ENCODE results near the gene DNAH14. TPM values are rescaled to one million over a fixed set of nuclear protein-coding genes. Genes with fewer than 3 reads are reported as not detected.

DNAH14 gene
- total and polyA plus RNA-seq, 9 of the 15 experiments (the other 6 are each of a cell fraction or from before 2014, with no cell fraction given): 58.4 to 142 (median 98.4) TPM

DNA sequence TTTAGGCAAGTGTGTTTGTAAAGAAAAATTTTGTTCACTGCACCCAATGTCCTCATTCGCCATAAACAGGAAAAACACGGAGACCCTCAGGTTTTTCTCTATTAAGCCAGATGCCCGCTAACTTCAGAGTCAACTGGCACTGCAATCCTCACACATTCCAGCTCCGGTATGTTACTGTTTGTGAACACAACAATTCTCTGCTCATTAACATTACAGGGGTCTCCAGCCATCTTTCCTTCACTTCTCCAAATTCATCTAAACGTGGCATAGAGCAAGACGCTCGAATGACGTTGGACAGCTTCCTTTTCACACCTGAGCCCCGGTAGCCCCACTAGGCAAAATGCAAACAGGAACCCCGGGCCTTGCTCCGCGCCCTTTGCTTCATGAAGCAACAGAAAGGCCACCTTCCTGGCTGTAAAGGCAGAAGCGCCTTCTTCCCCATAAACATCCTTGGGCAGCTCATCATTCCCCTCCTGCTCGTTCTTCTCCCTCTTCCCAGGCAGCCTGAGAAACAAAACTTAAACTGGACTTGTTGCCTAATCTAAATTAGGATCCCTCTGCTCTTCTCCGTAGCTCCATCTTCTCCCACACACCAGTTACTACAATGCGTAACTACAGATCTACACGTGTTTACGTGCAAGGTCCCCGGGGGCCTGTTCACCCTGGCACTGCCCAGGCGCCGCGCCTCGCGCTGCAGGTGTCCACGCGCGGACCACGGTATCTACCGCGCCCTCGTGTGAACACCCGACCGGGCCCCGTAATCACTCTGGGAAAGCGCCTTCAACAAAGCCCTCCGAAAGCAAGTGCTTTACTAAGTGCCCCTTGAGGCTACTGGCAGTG lies 497.1 kb downstream of the DNAH14 start (continued):
- TF ChIP-seq SIN3A (IDR thresholded peaks at IDR 0.05; ENCODE audit: borderline replicate concordance in 2 of 2, control insufficient read depth in 1 of 2, low read depth in 2 of 2, low read length in 2 of 2): peak; percentile 15 to 74; a peak in 1 of 4 replicates
- TF ChIP-seq BHLHE40 (IDR thresholded peaks at IDR 0.05; ENCODE audit: low read length): 0 out of 2 replicates have a peak, but pooled peaks have one; percentile 4
- TF ChIP-seq XRCC4 (IDR thresholded peaks at IDR 0.05; ENCODE audit: extremely low read depth, insufficient read depth, insufficient read length): no peak
- TF ChIP-seq GTF2A2 (tag; IDR thresholded peaks at IDR 0.05): no peak
- TF ChIP-seq EP400 (IDR thresholded peaks at IDR 0.05): peak; percentile 62; the same call in 1 of the 2 replicates
- 0 out of 2 replicates have a peak, but pooled peaks have one; percentile 2 for TF ChIP-seq USF1 (CRISPR knock-in tag; IDR thresholded peaks at IDR 0.05)
- TF ChIP-seq CC2D1A (IDR thresholded peaks at IDR 0.05): no peak
- peak; percentile 27 for TF ChIP-seq CXXC5 (CRISPR knock-in tag; IDR thresholded peaks at IDR 0.05)
- peak; percentile 68 to 79 for TF ChIP-seq E2F6 (IDR thresholded peaks at IDR 0.05; ENCODE audit: borderline replicate concordance in 1 of 2, extremely low read depth in 1 of 2, insufficient read depth in 1 of 2, insufficient read length in 1 of 2, low read depth in 1 of 2, low read length in 1 of 2, poor library complexity in 1 of 2, severe bottlenecking in 1 of 2)
- peak in 1 of 2 experiments; percentile 37; a peak in 1 of 4 replicates for TF ChIP-seq HDAC1 (IDR thresholded peaks at IDR 0.05)
- peak; percentile 25 for TF ChIP-seq CHD1 (IDR thresholded peaks at IDR 0.05; ENCODE audit: low read length)
- TF ChIP-seq KDM5B (IDR thresholded peaks at IDR 0.05; ENCODE audit: insufficient replicate concordance, low read depth, low read length): peak; percentile 55
- TF ChIP-seq TFAP4 (CRISPR knock-in tag; IDR thresholded peaks at IDR 0.05; ENCODE audit: borderline replicate concordance): peak; percentile 53; the same call in 1 of the 2 replicates
- TF ChIP-seq SUPT5H (IDR thresholded peaks at IDR 0.05): no peak
- TF ChIP-seq, protein P1, sequence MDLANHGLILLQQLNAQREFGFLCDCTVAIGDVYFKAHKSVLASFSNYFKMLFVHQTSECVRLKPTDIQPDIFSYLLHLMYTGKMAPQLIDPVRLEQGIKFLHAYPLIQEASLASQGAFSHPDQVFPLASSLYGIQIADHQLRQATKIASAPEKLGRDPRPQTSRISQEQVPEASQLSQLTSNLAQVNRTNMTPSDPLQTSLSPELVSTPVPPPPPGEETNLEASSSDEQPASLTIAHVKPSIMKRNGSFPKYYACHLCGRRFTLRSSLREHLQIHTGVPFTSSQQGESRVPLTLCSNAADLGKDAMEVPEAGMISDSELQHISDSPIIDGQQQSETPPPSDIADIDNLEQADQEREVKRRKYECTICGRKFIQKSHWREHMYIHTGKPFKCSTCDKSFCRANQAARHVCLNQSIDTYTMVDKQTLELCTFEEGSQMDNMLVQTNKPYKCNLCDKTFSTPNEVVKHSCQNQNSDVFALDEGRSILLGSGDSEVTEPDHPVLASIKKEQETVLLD (IDR thresholded peaks at IDR 0.05): peak; percentile 49; the same call in 1 of the 2 replicates
- 0 out of 2 replicates have a peak, but pooled peaks have one; percentile 32 for TF ChIP-seq CBFB (CRISPR knock-in tag; IDR thresholded peaks at IDR 0.05)
- TF ChIP-seq NR3C1 (CRISPR knock-in tag; IDR thresholded peaks at IDR 0.05): 0 out of 2 replicates have a peak, but pooled peaks have one; percentile 25
- TF ChIP-seq XRCC3 (IDR thresholded peaks at IDR 0.05): no peak
- no peak; the same call in 1 of the 2 replicates for TF ChIP-seq ZNF511 (CRISPR knock-in tag; IDR thresholded peaks at IDR 0.05)
- no peak for TF ChIP-seq ZNF140 (CRISPR knock-in tag; IDR thresholded peaks at IDR 0.05)
- TF ChIP-seq SIN3B (IDR thresholded peaks at IDR 0.05; ENCODE audit: low read depth): 0 out of 2 replicates have a peak, but pooled peaks have one; percentile 10
- peak; percentile 64 for TF ChIP-seq ZNF431 (CRISPR knock-in tag; IDR thresholded peaks at IDR 0.05)

Data from K562 (cell line).